HG03039 (cell line): ENCODE measurements around the gene RALGAPA2.
"Not testable (repeated sequence)": the region's sequence is repeated elsewhere in the genome, so short reads cannot be mapped to it uniquely, and the experiment has no call there.

Experiments used
- ATAC-seq: cut with Tn5 transposase; IDR thresholded peaks from one replicate; pipeline ENCODE4 v1.9.1; 2021; ENCODE audit warnings: mild to moderate bottlenecking, moderate library complexity; ENCODE audit not compliant: unreplicated experiment

The RALGAPA2 gene

DNA sequence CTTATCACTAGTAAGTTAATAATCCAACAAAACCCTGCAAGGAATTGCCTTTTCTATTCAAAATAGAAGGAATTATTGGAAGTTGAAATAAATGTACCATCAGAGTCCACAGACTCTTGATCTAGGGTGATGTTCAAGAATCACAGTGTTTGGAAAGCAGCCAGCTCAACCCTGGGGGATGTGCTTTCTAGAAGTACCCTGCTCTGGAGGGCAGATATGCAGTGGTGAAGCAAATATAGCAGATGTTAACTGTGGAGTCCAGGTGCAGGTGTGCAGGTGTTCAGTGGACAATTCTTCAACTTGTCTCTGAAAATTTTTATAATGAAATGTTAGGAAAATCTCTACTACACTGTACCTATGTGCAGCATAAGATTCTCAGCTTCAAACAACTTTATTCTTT, 353.6 kb downstream of the RALGAPA2 start:
- ATAC-seq = no peak

DNA sequence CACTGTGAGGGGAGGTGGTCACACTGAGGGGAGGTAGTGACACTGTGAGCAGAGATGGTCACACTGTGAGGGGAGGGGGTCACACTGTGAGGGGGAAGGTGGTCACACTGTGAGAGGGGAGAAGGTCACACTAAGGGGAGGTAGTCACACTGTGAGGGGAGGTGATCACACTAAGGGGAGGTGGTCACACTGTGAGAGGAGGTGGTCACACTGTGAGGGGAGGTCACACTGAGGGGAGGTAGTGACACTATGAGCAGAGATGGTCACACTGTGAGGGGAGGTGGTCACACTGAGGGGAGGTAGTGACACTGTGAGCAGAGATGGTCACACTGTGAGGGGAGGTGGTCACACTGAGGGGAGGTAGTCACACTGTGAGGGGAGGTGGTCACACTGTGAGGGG, 356.9 kb downstream of the RALGAPA2 start:
- ATAC-seq = not testable (repeated sequence)

- no peak for ATAC-seq
Observed at GRCh38 chr20:20353576-20353975, 358.9 kb downstream of the RALGAPA2 start.

DNA sequence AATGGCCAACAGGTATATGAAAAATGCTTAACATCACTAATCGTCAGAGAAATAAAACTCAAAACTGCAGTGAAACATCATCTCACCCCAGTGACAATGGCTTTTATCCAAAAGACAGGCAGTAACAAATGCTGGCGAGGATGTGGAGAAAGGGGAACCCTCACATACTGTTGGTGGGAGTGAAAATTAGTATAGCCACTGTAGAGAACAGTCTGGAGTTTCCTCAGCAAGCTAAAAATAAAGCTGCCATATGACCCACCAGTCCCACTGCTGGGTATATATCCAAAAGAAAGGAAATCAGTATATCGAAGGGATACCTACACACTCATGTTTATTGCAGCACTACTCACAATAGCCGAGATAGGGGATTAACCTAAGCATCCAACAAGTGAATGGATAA, 368.0 kb downstream of the RALGAPA2 start:
- no peak for ATAC-seq

DNA sequence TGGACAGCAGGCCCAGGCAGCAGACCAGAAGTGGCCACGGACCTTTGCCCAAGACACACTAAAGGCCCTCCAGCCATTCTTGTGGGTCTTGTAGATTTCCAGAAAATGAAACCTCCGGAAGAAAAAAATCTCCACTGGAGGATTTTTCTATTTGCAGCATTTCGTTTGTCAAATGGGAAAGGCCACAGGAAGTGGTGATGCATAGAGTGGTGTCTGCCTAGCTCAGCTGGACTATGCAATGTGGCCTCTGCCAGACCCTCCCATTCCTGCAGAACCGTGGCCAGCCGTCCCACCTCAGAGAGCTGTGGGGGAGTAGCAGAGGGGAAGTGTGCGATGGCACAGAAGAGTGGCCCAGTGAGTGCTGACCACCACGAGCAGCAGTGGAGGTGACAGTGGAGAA, 368.5 kb downstream of the RALGAPA2 start:
- ATAC-seq = no peak
